Epithelial cell of esophagus (primary cell): ENCODE data around the gene FXYD4.

Source experiments
- DNase-seq: peaks from one replicate; pipeline ENCODE4 v3.0.0; 2010; ENCODE audit warnings: low read depth
- H3K4me3 ChIP-seq: 2 replicates; pipeline ENCODE4 v1.5.1; 2011; ENCODE audit warnings: mild to moderate bottlenecking, low read length, control low read depth
- CTCF ChIP-seq: IDR thresholded peaks from 2 replicates; pipeline ENCODE4 v1.5.1; 2011; ENCODE audit warnings: low read depth, mild to moderate bottlenecking, low read length, control low read depth, inconsistent platforms; ENCODE audit not compliant: insufficient read depth; ENCODE audit errors: missing control alignments

FXYD4 gene

GRCh38 chr10:43348511-43349312 is 22.7 kb upstream of the FXYD4 start:
- TF ChIP-seq CTCF, result peak; percentile 99
- H3K4me3 ChIP-seq, result no peak overlapping the region
- DNase-seq, result peak; percentile 83

GRCh38 chr10:43350156-43350555 is 21.3 kb upstream of the FXYD4 start:
- no peak overlapping the region for H3K4me3 ChIP-seq
- no peak for DNase-seq
- TF ChIP-seq CTCF, result no peak

- no peak for TF ChIP-seq CTCF
- no peak overlapping the region for H3K4me3 ChIP-seq
- no peak for DNase-seq
Measured at GRCh38 chr10:43350686-43351085, 20.8 kb upstream of the FXYD4 start.

GRCh38 chr10:43351301-43351700 is 20.1 kb upstream of the FXYD4 start:
- no peak for TF ChIP-seq CTCF

GRCh38 chr10:43352951-43353350 is 18.5 kb upstream of the FXYD4 start:
- TF ChIP-seq CTCF, result no peak
- H3K4me3 ChIP-seq, result no peak overlapping the region
- no peak for DNase-seq

More at GRCh38 chr10:43351301-43351700, 20.1 kb upstream of the FXYD4 start:
- no peak for DNase-seq
- H3K4me3 ChIP-seq, result no peak overlapping the region

GRCh38 chr10:43353495-43354329 is 17.7 kb upstream of the FXYD4 start:
- DNase-seq, result no peak
- no peak overlapping the region for H3K4me3 ChIP-seq
- TF ChIP-seq CTCF, result no peak
